Activated T-helper 1 cell treated with anti-CD3 and anti-CD28 coated beads, Interleukin-2, amount 50 U/mL, for 16 hours (primary cell): ENCODE results near the gene PPP2R2B.
"Not testable (repeated sequence)": the region's sequence is repeated elsewhere in the genome, so short reads cannot be mapped to it uniquely, and the experiment has no call there.

Experiments
- DNase-seq, 2 donors: peaks; one replicate each; pipeline ENCODE4 v3.0.0-alpha.2; 2020; ENCODE audit warnings: low read depth in 1 of 2, low spot score in 1 of 2

The PPP2R2B gene

DNA sequence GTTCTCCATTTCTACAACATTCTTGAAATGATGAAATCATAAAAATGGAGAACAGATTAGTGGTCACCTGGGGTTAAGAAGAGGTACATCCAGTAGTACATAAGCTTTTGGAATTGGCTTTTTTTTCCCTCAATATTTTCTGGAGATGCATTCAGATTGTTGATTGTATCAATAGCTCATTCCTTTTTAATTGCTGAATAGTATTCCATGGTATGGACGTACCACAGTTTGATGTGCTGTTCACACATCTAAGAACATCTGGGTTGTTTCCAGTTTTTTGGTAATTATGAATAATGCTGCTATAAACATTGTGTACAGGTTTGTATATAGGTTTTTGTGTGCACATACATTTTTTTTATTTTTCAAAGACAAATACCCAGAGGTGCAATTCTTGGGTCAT, 130.0 kb downstream of the PPP2R2B start:
- no peak for DNase-seq

DNA sequence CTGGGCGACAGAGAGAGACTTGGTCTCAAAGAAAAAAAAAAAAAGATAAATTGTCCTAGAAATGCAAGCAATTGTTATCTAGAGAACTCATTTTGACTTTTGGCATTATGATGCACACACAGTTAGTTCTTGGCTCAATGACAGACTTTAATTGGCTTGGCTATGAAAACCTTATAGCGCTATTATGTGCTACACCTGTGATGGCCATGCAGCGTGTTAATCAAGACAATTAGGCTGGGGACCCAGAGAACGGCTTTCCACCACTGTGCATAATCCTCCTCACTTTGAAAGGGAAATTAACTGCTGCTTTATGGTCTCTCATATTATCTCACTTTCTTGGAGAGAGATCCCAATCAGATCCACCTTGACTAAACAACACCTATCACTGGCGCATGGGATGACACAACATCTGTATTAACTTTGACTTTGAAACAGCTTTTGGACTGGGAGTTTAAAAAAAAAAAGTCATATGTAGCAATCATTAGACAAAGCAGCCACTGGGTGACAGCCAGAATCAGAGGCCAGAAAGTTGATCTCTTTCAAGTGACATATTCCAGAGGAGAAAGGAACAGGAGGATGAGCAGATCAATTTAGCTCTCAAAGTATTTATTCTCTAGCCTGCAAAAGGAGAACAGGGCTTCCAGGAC, 132.5 kb downstream of the PPP2R2B start:
- no peak for DNase-seq

DNA sequence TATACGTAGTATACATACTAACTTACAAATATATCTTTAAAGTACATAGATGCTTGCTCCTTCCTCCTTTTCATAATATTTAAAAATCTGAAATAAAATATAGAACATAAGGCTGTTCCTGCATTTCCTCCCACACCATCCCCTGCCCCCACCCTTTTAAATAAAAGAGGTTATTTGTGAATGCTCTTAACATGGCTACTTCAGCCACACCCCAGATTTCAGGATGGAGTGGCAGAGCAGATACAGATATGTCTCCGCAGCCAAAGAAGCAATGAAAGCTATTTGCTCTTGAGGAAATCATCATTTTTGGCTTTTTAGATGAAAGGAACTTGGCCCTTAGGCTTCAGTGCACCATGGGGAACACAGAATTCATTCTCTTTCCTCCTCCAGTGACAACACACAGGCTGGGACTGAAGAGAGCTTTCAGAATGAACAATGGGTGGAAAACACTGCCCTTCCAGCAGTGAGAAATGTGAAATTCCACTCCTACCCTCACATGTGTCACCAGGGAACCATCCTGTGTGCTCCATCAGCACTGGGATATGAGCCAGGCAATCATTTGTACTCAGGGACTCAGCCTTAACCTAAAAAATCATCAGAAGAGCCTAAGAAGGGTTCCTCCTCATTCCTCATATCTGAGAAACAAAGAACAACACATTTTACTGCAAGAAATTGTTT, 134.3 kb downstream of the PPP2R2B start:
- no peak for DNase-seq

DNA sequence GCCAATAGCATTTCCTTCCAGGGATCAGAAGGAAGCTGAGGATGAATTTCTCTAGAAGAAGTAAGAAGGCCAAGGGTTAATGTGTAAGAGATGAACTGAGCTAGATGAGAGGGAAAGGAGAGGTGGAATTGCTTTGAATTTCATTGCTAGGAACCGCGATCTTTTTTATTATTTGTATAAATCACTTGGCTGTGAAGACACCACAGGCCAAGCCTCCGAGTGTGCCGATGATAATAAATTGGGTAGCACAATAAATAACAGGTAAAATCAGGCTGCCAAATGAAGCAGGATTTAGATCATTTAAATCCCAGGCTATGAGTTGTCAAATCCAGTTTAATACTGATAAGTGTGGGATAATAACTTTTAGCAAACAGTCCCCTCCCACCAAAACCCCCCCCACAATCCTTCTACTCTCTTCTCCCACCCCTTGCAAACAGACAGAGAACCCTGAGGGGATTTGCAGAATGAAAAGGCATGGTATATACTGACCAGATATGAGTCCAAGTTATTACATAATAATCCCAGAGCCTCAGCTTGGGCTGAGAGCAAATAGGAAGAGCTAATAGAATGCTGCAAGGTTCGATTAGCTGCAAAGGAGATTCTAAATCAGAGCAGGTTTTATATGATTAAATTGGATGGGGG, 143.5 kb downstream of the PPP2R2B start:
- no peak for DNase-seq

DNA sequence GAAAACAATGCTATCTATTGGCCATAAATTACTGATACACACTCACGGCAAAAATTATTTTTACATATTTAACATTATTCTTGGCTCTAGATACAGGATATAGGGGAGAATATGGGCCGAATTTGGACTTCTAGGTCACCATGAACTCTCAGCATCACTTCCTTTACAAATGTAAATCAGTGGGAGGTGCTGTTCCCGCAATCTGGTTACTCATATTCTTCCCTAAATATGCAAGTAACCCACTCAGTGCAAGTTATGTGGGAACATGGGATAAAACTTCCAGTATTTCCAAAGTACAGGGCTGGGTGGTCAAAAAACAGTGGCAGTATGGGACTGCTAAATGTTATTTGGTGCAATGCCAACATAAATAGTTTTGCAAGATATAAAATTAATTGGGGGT, 145.6 kb downstream of the PPP2R2B start:
- DNase-seq: no peak

DNA sequence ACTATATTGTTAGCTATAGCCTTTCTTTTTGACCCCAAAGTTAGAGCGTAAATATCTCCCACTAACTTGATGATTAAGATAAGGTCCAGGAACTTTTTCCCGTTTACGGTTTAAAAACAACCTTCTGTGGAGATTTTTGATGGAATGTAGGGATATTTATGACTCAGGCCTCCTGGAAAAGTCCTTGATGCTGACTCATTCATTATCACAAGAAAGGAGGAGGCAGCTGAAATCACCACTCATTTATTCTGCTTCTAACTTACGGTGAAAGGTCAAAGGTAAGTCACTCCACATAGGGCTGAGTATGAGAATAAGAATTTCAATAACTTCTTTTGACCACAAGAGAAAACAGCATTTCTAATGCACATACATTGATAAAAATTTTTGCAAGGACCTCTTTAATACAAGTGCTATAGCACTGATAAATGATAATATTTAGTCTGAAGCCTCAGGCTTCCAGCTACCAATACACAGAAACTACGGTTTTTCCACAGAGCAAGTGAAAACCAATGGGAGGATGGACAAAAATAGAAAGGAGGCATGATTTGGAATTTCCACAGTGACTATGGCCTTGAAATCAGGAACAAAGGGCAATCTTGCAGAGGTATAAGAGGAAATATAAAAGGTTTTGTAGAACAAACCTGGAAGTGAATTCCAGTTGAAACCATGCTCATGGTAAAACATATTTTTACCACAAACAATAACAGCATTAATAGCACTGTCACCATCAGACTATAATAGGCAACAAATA, 146.5 kb downstream of the PPP2R2B start:
- DNase-seq: no peak

DNA sequence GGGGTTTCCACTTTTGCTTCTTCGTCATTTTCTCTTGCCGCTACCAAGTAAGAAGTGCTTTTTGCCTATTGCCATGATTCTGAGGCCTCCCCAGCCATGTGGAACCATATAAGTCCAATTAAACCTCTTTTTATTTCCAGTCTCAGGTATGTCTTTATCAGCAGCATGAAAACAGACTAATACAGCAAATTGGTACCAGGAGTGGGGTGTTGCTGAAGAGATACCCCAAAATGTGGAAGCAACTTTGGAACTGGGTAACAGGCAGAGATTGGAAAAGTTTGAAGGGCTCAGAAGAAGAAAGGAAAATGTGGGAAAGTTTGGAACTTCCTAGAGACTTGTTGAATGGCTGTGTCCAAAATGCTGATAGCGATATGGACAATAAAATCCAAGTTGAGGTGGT, 149.8 kb downstream of the PPP2R2B start:
- not testable (repeated sequence) for DNase-seq

DNA sequence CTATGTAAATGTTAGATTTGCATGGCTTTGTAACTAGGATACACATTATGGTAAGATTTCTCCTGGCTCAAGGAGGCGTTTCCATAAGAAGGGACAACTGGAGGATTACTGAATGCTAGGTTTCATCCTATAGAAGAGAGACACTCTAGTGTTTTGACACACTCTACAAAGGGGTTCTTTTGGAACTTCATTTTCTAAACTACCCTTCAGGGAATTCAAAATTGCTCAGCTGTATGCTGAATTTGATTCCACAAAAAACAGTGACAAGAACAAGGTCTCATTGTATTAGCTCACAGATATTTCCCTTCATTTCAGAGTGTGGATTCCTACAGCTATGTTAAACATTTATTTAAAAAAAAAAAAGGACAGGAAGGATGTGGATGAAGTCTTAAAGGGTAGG, 151.7 kb downstream of the PPP2R2B start:
- DNase-seq: no peak

DNA sequence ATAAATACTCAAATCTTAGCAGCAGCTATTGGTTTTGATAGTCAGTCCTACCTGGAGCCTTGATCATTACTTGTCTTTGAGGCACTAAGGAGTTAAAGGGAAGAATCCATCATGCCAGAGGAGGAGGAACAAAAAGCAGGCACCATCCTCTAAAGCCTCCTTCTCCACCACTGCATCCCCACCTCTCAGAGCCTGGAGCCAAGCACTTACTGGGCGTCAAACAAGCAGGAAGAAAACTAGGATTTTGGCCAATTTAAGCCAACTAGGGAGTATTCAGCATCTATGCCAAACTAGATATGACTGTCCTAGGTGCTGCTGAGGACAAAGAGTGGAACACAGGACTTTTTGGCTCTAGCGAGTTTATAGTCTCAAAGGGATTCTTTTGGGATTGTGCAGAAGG, 152.5 kb downstream of the PPP2R2B start:
- DNase-seq: no peak

DNA sequence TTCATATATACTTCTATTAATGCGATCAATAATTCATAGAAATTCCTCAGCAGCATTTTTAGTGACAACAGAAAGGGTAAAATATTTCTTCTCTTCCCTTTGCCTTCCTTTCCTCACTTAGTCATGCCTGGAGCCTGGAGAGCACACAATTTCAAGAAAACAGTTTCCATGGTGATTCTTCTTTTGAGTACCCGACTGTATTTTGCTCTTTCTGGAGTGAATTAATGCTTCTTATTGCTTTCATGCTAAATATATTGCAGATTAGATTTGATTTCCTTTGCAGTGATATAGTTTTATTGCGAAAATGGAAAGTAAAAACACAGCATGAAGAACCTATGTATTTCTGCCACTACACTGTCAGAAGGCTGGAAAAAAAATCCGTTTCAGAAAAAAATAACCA, 153.5 kb downstream of the PPP2R2B start:
- DNase-seq: no peak

DNA sequence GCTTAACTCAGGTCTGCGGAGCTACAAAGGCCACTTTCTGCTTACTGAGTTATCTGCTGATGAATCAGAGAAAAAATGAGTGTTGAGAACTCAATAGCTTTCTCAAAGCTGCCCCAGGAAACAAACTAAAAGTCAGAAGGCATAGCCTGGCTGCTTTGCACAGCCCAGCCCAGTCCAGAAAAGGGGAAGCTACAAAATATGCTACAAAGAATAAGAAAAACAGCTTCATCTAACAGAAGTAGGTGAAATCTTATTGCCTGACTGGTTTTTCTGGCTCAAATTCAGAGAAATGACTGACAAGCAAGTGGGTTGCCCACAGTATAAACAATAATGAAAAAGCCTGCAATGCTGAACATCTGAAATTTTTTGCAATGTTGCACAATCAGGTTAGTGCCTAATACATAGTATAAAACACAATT, 156.2 kb downstream of the PPP2R2B start:
- no peak for DNase-seq

DNA sequence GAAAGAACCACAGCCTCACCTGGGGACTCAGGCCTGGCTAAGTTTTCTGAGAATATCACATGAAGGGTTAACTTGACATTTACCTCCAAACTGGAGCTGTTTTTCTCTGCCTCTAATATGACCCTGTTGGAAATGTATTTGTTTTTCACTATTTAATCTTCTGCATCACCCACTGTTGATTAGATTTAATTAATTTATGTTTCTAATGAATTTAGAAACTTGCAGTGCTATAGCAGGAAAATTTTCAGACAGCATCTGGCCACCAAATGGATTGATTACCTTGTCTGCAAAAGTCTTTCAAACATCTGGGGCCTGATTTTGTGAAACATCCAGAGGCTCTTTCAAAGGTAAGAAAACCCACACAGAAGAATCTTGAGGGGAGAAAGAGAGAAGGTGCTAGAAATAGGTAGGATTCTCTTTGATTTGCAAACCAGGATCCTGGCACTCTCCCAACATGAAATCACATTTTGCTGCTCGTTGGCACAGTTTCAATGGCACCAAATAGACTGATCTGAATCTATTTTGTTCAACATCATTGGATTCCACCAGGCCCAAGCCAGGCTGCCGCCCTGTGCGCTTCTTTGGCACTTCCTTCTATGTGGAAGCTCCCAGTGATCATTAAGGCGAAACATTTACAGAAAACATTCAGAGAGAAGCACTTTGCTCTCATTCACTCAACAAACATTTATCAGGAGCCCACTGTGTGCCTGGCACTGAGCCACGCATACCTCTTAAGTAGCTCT, 157.3 kb downstream of the PPP2R2B start:
- DNase-seq: no peak

DNA sequence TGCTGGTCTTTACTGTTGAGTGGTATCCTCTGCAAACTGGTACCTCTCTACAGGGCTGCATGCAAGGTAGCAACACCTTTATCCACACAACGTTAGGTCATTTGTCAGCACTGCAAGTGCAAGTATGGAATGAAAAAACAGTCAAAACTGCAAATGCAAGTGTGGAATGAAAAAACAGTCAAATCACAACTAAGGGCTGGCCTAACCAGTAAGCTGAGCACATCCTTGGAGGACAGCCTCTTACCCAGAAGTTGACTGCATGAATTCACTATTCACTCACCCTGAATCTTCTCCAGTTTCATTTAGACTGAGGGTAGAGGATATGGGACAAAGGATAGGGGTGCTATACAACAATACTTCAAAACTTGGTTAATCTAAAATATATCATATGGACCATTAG, 158.4 kb downstream of the PPP2R2B start:
- DNase-seq: no peak

DNA sequence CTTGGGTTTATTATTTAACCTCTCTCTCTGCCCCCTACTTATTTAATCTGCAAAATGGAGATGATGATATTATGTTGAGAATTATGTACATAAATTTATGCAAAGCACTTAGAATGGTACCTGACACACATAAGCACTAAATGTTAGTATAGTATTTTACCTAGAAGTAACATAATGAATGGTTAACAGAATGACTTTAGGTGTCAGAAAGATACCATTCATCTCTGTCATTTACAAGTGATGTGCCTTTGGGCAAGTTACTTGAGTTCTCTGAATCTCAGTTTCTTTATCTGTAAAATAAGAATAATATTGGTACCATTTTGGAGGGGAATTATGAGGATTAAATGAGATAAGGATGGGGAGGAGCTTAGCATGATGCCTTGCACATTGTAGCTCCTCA, 159.4 kb downstream of the PPP2R2B start:
- DNase-seq: no peak

DNA sequence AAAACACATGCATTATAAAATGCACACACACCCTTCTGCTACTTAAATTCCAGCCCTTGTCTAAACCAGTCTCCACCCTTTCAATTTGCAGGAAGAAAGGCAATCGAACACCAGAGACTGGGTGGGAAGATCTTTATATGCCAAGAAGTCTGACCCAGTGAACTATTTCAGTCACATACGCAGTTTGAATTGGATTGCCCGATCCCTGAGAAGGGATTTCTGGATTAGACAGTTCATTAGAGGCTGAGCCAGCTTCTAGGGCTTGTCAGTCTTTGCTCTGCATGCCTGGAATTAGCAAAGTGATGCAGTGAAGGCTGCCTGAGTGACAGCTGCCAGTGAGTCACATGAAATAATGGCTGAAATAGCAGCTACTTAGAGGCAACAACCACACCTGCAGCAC, 159.9 kb downstream of the PPP2R2B start:
- no peak for DNase-seq

DNA sequence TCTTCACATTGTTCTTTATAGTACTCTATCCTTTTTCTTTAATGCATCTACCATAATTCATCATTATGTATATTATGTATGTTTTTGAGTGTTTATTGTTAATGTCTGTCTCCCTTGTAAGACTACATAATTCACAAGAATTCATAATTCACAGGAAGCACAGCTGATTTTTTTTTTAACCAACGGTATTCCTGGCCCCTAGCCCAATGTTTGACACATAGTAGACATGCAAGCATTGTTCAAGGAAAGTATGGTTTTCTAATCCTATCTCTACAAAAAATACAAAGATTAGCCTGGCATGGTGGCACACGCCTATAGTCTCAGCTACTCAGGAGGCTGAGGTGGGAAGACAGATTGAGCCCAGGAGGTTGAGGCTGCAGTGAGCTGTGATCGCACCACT, 160.6 kb downstream of the PPP2R2B start:
- DNase-seq: no peak

DNA sequence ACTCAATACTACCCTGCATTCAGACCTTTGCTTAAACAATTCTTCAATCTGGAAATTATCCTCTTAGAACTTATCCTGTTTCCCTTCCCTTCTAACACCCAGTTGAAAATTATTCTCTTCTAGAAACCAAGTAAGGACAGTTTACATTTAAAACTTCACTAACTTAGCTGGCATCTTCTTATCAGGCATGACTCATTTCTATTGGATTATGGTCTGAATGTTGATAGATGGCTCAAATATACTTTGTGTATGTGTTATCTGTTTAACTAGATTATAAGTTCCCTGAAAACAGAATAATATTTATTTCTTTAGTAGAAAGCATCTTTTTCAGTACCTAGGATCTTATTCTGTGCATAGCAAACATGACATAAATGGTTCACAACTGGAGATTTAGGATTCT, 161.9 kb downstream of the PPP2R2B start:
- no peak for DNase-seq

DNA sequence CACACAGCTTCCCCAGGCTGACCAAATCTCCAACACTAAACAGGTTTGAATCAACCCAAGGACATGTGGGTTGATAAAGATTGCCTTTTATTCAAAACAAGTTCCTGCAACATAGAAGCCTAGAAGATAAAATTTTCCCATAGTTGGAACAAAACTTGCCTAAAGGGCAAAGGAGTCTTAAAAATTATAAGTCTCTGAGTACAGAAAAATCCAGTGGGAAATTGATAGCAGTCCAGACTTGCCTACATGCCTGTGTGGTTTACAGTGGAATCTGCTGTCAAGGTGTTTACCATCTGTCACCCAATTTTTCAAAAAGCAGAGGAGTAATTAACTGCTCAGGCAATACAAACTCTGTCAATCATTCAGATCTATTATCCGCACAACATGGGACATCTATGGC, 168.2 kb downstream of the PPP2R2B start:
- no peak for DNase-seq

DNA sequence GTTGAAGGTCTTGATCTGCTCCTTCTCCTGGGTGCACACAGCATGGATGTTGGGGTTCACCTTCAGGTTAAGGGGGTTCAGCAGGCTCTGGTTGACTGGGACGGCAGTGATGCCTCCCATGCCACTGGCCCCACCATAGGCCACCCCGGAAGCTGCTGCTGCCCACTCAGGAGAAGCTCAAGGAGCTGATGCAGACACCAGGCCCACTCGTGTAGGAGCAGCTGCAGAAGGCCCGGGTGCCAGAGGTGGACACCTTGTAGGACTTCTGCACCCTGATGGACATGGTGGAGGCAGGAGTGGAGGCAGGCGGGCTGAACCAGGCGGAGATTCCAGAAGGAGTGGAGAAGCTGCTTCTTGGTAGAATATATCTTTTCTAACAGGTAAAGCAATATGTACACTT, 171.2 kb downstream of the PPP2R2B start:
- no peak for DNase-seq

DNA sequence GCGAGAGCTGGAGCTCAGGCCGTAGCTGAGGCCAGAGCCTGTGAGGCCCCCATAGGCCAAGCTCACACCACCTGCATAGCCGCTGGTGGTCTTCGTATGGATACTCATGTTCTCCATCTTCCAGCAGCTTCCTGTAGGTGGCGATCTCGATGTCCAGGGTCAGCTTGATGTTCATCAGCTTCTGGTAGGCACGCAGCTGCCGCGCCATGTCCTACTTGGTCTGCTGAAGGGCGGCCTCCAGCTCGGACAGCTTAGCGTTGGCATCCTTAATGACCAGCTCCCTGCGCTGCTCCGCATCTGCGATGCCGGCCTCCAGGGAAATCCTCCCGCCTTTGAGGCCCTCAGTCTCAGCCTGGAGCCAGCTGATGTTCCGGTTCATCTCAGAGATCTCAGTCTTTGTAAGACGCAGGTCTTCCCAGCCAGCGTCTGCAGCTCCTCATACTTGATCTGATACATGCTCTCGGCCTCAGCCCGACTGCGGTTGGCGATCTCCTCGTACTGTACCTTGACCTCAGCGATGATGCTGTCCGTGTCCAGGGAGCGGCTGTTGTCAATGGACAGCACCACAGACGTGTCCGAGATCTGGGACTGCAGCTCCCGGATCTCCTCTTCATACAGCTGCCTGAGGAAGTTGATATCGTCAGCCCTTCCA, 172.1 kb downstream of the PPP2R2B start:
- no peak for DNase-seq
